ENCODE results near the gene SLC26A9.
"Not testable (repeated sequence)": the region's sequence is repeated elsewhere in the genome, so short reads cannot be mapped to it uniquely, and the experiment has no call there.

Gene SLC26A9

DNA sequence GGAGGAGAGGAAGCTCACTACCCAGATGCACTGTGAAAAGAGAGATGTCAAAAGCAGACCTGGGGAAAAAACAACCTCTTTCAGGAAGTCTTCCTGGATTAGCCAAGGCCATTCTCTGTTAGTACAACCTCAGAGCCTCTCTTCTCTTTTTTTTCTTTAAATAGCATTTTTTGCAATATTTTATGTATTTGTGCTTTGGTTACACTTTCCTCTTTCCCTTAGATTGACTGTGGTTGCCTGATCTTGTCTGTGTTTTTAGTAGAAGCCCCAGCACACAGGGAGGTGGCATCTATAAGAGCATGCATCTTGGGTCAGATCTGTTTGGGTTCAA lies 18.8 kb downstream of the SLC26A9 start:
- no peak for DNase-seq (ENCODE audit: low read depth in 2 of 2)

DNA sequence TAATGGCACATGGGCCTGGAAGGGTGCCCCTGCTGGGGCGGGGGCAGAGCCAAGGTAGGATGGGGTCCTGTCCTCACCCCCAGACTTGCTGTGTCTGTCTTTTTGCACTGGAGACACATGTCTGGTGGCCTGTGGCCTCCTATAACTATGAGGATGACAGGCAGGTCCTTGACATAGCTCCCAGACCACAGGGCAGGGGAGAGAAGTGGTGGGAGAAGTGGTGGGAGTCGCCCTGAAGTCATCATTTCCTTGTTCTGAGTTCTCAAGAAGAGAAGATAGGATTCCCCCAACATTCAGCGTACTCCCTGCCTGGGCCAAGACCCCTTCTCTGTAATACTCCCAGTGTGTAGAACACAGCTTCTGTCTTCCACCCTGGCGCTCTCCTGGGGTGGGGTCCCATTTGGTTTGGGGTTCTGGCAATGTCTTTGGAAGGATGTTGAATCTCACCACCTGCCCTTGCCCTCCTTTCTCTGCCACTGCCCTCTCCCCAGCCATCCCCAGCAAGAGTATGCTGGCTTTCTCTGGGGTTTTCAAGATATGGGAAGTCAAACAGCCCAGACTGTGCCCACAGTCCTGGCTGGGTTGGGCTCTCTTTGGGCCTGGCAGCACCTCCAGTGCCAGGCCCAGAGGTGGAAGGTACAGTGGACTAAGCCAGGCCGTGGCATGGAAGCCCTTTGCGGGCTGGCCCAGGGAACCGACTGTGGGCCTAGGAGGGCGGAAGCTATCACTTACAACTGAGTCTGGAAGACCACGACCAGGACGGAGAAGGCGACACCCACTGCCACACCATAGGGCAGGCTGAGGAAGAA lies 19.4 kb downstream of the SLC26A9 start:
- no peak for DNase-seq (ENCODE audit: low read depth in 2 of 2)

DNA sequence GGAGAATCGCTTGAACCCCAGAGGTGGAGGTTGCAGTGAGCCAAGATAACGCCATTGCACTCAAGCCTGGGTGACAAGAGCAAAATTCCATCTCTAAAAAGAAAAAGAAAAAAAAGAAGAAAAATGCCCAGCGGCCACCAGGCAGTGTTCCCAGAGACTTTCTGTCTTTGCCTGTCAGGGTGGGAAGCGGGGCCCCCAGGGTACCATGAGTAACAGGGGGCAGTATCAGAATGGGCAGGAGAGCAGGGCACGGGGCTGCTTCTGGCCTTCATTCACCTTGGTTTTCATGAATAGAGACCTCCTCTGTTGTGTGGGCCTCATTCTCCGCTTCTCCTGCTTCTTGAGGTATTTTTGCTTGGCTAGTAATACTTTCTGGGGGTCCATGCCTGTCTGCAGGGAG lies 20.4 kb downstream of the SLC26A9 start:
- DNase-seq (ENCODE audit: low read depth in 2 of 2) = no peak

DNA sequence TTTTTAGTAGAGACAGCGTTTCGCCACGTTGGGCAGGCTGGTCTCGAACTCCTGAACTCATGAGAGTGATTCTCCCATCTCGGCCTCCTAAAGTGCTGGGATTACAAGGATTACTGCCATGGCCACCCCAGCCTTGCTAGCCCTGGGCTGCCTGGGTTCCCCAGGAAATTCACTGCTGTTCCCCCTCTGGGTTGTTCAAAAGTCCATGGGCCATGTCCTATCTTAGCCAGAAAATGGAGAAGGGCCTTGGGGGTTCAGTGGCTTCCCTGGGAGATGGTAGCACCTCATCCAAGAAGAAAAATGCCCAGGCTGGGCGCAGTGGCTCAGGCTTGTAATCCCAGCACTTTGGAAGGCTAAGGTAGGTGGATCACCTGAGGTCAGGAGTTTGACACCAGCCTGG lies 20.9 kb downstream of the SLC26A9 start:
- no peak for DNase-seq (ENCODE audit: low read depth in 2 of 2)

DNA sequence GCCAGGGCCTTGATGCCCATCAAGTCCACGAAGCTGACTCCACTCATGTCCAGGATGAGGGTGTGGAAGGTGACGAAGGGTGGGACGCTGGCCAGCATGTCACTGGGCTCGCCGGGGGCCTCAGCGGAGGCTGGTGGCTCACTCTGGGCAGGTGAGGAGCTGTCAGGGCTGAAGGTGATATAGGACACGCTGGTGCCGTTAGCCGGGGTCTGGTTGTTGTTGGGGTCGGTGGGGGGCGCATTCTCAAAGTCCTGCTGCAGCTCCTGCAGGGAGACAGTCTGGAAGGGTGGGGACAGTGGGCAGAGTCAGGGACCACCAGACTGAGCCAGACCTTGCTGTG lies 21.7 kb downstream of the SLC26A9 start:
- DNase-seq (ENCODE audit: low read depth in 2 of 2) = no peak

DNA sequence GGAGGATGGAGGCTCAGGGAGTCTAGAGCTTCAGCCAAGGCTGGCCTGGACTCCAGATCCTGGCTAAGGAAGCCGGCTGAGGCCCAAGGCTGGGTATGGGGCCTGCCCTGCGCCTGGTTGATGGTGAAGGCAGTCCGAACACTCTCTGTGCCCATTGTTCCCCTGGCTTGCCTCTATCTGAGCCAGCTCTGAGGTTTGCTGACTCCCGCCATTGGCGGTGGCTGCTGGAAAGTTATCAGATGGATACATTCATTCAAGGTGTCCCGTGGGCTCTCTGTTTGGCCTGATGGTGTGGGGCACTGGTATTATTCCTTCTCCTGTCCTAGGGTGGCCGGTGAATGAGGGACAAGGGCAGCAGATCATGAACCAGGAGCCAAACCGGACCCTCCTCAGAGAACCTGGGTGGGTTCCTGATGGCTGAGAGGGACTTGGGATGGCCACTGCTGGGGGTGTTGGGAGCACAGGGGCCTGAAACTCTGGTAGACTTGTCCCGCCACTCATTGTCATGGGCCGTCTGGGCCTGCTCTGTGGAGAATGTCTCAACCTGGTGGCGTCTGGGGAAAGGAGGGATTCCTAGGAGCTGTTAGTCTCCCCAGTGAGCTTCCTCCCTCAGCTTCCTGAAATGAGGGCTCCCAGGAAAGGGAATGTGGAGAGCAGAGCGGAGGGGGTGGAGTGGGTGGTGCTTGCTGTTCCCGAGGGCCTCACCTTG lies 22.2 kb downstream of the SLC26A9 start:
- DNase-seq (ENCODE audit: low read depth in 2 of 2) = no peak

DNA sequence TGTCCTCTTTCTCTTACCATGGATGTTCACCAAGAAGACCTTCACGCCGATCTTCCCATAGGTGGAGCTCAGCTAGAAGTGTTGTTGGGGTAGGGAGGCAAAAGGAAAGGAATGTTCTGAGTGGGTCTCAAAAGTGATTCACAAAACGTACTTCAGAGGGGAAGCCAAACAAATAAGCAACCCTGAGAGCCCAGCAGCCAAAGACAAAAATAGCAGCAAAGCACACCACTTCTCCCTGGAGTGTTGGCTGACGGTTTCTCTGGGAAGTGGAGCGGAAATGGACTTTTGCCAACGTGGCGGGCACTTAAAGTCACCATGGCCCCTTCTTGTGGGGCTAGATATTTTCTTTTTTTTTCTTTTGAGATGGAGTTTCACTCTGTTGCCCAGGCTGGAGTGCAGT lies 23.1 kb downstream of the SLC26A9 start:
- no peak for DNase-seq (ENCODE audit: low read depth in 2 of 2)

DNA sequence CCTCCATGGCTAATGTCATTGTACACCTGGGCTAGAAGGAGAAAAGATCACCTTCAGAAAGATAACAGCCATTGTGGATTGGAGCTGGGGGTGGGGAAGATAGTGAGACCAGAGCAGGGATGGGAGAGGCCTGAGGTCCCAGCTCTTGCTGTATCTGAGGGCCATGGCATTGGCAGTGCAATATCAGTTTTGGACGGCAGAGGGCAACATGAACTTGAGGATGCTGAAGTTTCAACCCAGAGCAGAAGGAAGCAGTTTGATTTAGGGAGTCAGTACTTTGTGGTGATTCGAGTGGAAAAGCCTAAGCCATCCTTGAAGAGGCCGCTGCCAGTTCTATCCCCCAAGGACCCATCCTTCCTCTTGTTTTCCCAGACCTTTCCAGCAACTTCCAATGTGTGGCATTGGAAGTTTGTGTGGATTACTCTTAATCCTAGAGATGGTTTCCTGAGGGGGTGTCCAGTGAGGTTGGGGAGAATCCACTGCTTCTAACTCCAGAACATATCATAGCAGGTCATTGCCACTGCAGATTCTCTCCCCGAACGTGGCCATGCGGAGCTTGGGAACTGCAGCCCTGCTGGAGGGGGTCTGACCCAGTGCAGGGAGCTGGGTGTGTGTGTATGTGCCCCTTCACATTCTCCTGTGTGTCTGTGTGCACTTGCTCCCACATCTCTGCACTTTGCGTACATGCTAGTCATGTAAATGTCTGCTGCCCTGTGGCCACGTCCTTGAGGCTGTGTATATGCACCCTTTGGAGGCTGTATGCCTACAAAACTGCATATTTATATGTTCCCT lies 24.1 kb downstream of the SLC26A9 start:
- DNase-seq (ENCODE audit: low read depth in 2 of 2) = peak; percentile 43 to 73

DNA sequence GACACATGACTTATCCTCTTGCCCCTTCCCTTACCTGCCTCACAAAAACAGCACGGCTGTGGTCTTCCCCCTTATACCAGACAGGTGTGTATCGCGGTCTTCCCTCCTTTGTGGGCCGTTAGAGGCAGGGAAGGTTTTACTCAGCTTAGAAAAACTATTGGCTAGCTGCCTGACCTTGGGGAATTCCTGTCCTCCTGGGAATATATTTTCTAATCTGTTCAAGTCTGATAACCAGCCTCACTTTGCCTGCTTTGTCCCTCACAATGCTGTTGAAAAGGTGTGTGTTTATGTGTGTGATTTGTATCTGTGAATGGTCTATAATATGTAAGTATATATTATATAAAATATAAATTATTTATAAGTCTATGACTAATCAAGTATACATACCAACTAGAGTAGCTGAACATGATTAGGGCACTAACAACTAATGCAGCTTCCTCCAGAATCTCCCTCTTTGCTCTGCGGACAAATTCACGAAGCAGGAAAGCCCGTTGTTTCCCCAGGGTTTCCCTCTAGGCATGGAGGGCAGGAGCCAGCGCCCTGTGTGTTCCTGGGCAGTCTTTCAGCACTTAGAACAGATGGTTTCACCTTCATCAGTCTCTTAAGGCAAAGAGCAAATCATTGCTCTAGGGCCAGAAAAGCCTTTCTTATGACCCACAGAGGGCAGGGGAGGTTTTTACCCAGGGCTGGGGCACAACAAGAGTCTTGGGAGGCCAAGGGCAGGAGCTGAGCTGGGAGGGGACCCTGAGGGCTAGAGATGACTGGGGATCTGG lies 25.6 kb downstream of the SLC26A9 start:
- DNase-seq (ENCODE audit: low read depth in 2 of 2) = no peak

DNA sequence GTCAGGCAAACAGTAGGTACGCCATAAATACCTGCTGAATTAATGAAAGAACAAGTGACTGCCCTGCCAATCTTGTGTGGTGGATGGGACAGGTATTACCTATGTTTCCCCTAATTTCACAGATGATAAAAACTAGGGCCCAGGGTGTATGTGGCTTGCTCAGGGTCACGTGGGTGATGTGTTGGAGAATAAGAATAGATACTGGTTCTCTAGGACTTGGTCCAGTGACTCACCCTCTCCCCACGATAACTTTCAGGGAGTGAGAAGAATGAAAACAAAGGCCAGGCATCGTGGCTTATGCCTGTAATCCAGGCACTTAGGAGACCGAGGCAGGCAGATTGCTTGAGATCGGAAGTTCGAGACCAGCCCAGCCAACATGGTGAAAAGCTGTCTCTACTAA lies 26.7 kb downstream of the SLC26A9 start:
- no peak for DNase-seq (ENCODE audit: low read depth in 2 of 2)

DNA sequence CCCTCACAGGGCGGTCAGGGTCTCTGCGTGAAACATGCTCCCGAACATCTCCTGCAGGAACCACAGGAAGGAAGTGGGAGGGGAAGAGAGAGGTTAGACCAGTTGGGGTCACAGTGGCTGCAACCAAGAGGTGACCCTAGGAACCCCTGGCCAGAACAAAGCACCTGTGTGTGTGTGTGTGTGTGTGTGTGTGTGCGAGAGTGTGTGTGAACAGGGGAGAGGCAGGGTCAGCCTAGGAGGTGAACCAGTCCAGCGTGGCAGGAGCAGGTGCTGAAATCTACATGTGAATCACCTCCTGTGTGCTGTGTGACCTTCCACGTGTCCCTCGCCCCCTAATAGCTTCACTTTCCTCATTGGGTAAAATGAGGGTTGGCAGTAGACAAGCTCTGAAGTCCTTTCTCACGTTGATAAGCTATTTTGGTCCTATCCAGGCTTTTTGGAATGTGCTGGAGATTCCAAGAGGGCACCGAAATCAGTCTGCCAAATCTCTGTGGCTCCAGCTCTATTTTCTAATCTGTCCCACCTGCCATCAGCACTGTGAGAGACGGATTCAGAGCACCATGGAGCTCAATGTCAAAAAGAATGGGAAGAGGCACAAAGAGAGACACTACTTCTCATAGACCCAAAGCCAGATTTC lies 27.8 kb downstream of the SLC26A9 start:
- no peak for DNase-seq (ENCODE audit: low read depth in 2 of 2)

DNA sequence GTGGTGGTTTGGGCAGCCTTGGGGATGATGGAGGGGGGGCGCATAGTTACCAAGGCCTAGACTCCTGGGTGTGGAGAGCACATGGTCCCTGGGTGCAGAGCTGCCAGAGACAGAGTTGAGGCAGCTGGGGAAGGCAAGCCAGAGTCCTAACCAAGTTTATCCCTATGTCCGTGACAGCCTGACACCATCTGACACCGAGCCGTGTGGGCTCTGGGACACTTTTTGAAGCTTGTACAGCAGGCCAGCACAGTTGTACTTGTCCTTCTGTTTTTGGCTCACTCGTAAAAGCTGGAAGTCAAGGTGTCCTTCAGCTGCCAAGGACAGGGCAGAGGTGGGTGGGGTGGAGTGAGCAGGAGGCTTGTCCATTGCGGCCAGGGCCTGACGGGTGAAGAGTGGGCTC lies 28.5 kb downstream of the SLC26A9 start:
- no peak for DNase-seq (ENCODE audit: low read depth in 2 of 2)

DNA sequence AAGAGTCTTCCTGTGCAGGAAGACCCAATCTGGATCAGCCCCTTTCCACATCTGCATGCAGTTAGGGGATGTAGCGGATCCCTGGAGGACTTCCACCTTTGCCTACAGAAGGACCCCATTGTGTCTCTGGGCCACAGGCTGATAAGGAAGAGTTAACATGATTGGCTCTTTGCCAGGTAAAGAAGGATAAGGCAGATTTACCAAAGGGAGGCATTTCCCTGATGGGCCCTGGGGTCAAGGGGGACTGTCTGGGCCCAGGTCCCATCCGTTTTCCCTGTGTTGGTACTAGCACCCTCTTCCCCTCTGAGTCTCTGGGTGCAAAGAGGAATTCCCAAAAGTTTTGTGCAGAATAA lies 29.1 kb downstream of the SLC26A9 start:
- no peak for DNase-seq (ENCODE audit: low read depth in 2 of 2)

DNA sequence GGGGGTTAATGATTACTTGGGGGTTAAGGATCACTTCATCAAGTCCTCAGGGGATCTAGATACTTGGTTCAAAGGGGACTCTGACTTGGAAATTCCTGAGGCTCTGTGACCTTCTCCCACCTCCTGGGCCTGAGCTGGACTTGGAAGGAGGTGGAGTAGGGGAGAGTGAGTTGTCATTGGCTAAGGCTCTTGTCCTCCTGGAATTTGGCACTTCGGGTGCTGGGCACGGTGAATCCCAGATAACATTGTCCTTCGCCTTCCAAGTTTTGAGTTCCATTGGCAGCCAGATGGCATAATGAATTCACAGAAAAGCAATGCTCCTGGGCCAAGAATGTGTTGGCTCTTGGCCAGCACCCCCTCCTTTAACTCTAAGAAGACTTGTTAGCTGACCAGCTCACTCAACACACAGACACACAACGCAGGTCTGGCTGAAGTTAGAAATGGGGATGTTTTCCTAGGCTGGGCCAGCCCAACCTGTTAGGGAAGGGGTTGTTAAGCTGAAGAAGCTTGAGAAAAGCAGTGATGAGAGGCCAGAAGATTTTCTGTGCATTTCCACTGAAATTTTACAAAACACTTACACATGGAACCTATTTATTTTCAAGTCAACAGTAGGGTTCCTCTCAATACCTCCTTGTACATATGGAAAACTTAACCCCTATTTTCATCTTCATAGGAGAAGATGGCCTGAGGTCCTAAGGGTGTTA lies 29.7 kb downstream of the SLC26A9 start:
- DNase-seq (ENCODE audit: low read depth in 2 of 2) = no peak

DNA sequence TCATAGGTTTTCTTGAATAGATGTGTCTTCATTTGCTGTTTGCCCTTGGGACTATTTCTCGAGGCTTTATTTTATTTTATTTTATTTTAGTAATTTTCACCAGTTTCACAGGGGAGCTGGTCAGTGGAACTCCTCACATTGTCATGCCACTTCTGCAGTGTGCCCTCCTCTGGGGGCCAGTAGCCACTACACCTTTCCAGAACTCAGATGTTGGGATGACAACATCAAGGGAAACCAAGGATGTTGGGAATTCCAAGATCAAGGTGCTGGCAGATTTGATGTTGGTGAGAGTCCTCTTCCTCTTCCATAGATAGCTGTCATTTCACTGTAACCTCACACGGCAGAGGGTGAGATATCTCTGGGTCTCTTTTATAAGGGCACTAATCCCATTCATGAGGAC lies 35.5 kb downstream of the SLC26A9 start:
- no peak for DNase-seq (ENCODE audit: low read depth in 2 of 2)

DNA sequence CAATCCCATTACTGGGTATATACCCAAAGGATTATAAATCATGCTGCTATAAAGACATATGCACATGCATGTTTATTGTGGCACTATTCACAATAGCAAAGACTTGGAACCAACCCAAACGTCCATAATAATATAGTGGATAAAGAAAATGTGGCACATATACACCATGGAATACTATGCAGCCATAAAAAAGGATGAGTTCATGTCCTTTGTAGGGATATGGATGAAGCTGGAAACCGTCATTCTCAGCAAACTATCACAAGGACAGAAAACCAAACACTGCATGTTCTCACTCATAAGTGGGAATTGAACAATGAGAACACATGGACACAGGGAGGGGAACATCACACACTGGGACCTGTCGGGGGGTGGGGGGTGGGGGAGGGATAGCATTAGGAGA lies 38.2 kb downstream of the SLC26A9 start:
- DNase-seq (ENCODE audit: low read depth in 2 of 2) = not testable (repeated sequence)

DNA sequence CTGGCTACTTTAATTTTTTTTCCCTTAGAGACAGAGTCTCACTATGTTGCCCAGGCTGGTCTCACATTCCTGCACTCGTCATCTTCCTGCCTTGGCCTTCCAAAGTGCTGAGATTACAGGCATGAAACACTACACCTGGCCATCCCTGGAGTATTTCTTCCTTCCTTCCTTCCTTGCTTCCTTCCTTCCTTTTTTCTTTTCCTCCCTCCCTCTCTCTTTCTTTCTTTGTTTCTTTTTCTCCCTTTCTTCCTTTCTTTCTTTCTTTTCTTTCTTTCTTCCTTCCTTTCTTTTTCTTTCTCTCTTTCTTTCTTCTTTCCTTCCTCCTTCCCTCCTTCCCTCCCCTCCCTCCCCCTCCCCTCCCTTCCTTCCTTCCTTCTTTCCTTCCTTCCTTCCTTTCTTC lies 46.9 kb downstream of the SLC26A9 start:
- no peak for DNase-seq (ENCODE audit: low read depth in 2 of 2)

DNA sequence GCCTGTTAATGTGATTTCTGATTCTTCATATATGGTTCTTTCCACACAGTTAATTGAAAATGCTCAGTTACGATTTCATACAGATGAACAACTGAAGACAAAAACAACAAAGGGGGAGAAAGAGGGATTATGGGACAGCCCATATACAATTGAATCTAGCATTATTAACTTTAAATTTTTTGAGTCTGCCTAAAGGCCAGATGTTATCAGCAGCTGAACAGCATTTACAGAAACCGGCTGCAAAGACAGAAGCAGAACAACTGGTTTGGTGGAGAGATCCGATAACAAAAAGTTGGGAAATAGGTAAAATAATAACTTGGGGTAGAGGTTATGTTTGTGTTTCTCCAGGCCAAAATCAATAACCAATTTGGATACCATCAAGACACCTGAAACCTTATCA lies 49.1 kb downstream of the SLC26A9 start:
- DNase-seq (ENCODE audit: low read depth in 2 of 2) = not testable (repeated sequence)

DNA sequence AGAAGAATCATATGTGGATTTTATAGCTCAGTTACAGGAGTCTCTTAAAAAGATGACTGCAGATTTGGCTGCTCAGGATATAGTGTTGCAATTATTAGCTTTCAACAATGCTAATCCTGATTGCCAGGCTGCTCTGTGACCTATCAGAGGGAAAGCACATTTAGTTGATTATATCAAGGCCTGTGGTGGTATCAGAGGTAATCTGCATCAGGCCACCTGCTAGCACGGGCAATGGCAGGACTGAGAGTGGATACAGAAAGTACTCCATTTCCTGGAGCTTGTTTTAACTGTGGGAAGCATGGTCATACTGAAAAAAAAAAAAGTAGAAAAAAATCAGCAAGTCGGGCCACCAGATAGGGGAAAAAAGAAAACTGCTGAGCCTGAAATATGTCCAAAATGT lies 51.1 kb downstream of the SLC26A9 start:
- not testable (repeated sequence) for DNase-seq (ENCODE audit: low read depth in 2 of 2)

DNA sequence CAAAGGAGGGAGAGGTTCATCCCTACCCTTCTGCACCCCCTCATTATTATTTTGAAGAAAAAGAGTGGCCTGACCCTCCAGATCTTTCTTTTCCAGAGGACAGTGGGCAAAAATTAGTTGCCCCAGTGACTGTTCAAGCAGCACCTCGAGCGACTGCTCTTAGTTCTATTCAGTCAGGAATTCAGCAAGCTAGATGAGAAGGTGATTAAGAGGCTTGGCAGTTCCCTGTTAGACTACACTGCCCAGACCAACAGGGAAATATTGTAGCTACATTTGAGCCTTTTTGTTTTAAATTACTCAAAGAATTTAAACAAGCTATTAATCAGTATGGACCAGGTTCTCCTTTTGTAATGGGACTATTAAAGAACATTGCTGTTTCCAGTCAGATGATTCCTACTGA lies 51.8 kb downstream of the SLC26A9 start:
- not testable (repeated sequence) for DNase-seq (ENCODE audit: low read depth in 2 of 2)

DNA sequence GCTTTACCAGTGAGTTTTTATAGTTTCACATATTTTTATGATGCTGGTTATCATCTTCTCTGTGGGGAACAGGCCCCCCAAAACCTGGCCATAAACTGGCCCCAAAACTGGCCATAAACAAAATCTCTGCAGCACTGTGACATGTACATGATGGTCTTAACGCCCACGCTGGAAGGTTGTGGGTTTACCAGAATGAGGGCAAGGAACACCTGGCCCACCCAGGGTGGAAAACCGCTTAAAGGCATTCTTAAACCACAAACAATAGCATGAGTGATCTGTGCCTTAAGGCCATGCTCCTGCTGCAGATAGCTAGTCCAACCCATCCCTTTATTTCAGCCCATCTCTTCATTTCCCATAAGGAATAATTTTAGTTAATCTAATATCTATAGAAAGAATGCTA lies 52.6 kb downstream of the SLC26A9 start:
- not testable (repeated sequence) for DNase-seq (ENCODE audit: low read depth in 2 of 2)
